ENCODE data around the gene CRK. TPM values are rescaled to one million over a fixed set of nuclear protein-coding genes. Genes with fewer than 3 reads are reported as not detected.

The CRK gene
- total and polyA plus RNA-seq, 2 of the 4 experiments (the other 2 are of a cell fraction) = 57.6 to 100 TPM

- TF ChIP-seq ELK1 (IDR thresholded peaks at IDR 0.05; ENCODE audit: borderline replicate concordance, low read depth, low read length) (no peak), RCOR1 (IDR thresholded peaks at IDR 0.05; ENCODE audit: insufficient replicate concordance, low read length) (peak; percentile 6), BHLHE40 (IDR thresholded peaks at IDR 0.05; ENCODE audit: low read depth, low read length) (0 out of 2 replicates have a peak, but pooled peaks have one; percentile 1), POLR2A (IDR thresholded peaks at IDR 0.05; ENCODE audit: low read depth, low read length) (peak; percentile 94)
Observed at GRCh38 chr17:1455797-1456599, at the start of gene CRK (continued).

- no peak overlapping the region for H4K8ac ChIP-seq (ENCODE audit: low read depth in 2 of 2, low read length in 2 of 2)
- dilution Hi-C loops (cut with HindIII; ENCODE audit: low sequenced_read_pairs, unreplicated experiment) (no loop called here), in situ Hi-C loops (cut with MboI; ENCODE audit: low sequenced_read_pairs) (no loop called here), intact Hi-C loops (cut with micrococcal nuclease) (no loop called here)
- no peak overlapping the region for H3K14ac ChIP-seq (replicated peaks; ENCODE audit: low read depth, low read length)
- H3K18ac ChIP-seq (ENCODE audit: low read depth, low read length) = no peak overlapping the region
- H3K23ac ChIP-seq (ENCODE audit: low read depth, low read length) = no peak overlapping the region
- no peaks in the 10 kb centered on the region for H3K27me3 ChIP-seq (ENCODE audit: control insufficient read depth, insufficient read depth, low read length)
- WGBS, 2 experiments (ENCODE audit: extremely low coverage in 2 of 2, insufficient read length in 1 of 2) = no CpG with 5 or more reads among the region's 5 CpGs
- no peak overlapping the region for H3K4me3 ChIP-seq (ENCODE audit: insufficient read depth, low read depth, low read length)
- no peak overlapping the region for H3K4ac ChIP-seq (ENCODE audit: low read depth, low read length)
- no peak overlapping the region for H3K56ac ChIP-seq (ENCODE audit: extremely low read depth, insufficient read depth, low read length)
- H3K9me1 ChIP-seq (ENCODE audit: insufficient read depth, low read length) = no peaks in the 10 kb centered on the region
- ChIA-PET POLR2A (ENCODE audit: unreplicated experiment) (no interaction called here), CTCF (interaction anchor here (0.6 to 1.5 kb wide), 2 partner anchors 10 to 140 kb away, joined by 3 read pairs; no protein-coding TSS in a partner anchor)
- H4K20me1 ChIP-seq (ENCODE audit: insufficient read depth, low read length) = no peaks in the 10 kb centered on the region
- H2BK5ac ChIP-seq (ENCODE audit: low read depth, low read length, poor library complexity, severe bottlenecking) = no peak overlapping the region
- no peaks in the 10 kb centered on the region for H3K9me3 ChIP-seq (ENCODE audit: control insufficient read depth, insufficient read depth, low read length)
- no peaks in the 10 kb centered on the region for H3K4me1 ChIP-seq (ENCODE audit: control insufficient read depth, insufficient read depth, low read length)
- H4K5ac ChIP-seq (ENCODE audit: low read depth, low read length) = no peak overlapping the region
- H2BK120ac ChIP-seq (ENCODE audit: low read depth, low read length) = no peak overlapping the region
- no TSS peak for BruUV-seq (replicated peaks)
- no peak overlapping the region for H3K9ac ChIP-seq (ENCODE audit: low read depth, low read length)
- H2BK15ac ChIP-seq (ENCODE audit: low read depth, low read length) = no peak overlapping the region
- H3K79me1 ChIP-seq (ENCODE audit: low read depth in 1 of 2, low read length in 2 of 2) = peaks cover 0 to under 1% of the 10 kb centered on the region in 2 experiments; a peak in 1 of 4 replicates
- H2AK5ac ChIP-seq (ENCODE audit: low read depth, low read length) = no peak overlapping the region
- no peak overlapping the region for H3K4me2 ChIP-seq (ENCODE audit: low read depth, low read length)
- no peak overlapping the region for H2BK20ac ChIP-seq (ENCODE audit: low read depth, low read length)
- H2AK9ac ChIP-seq (replicated peaks; ENCODE audit: low read depth, low read length, poor library complexity) = no peak overlapping the region
- peaks cover 24% of the 10 kb centered on the region for H3K36me3 ChIP-seq (ENCODE audit: control insufficient read depth, insufficient read depth, low read length)
- no peak overlapping the region for H2AFZ ChIP-seq (replicated peaks; ENCODE audit: low read length, poor library complexity)
- no peak overlapping the region for H3K27ac ChIP-seq (ENCODE audit: insufficient read depth, low read length)
- TF ChIP-seq MAFK (IDR thresholded peaks at IDR 0.05; ENCODE audit: low read depth, low read length) (no peak), MAZ (IDR thresholded peaks at IDR 0.05; ENCODE audit: borderline replicate concordance, low read depth, low read length) (no peak), ELK1 (IDR thresholded peaks at IDR 0.05; ENCODE audit: borderline replicate concordance, low read depth, low read length) (no peak), NFE2L2 (IDR thresholded peaks at IDR 0.05; ENCODE audit: low read depth, low read length) (no peak), CTCF (conservative IDR thresholded peaks at IDR 0.05; ENCODE audit: low read depth, low read length) (no peak)
- DNase-seq (no peak), ATAC-seq (ENCODE audit: low read depth) (no peak)
- no peak overlapping the region for H4K91ac ChIP-seq (ENCODE audit: insufficient read depth, low read depth, low read length)
Observed at GRCh38 chr17:1505586-1505985, 49.6 kb upstream of the CRK start.
